Neural cell (in vitro differentiated cells): ENCODE results near the gene ALOX12. TPM values are rescaled to one million over a fixed set of nuclear protein-coding genes. Genes with fewer than 3 reads are reported as not detected.
"Not testable (repeated sequence)": the region's sequence is repeated elsewhere in the genome, so short reads cannot be mapped to it uniquely, and the experiment has no call there.

Experiments used
- H2AFZ ChIP-seq: fragments of 200-600, 300-800 bp; sonication (generic), shearing (Covaris generic); 2 replicates; pipeline ENCODE4 v1.6.0; 2014; ENCODE audit warnings: low read depth, mild to moderate bottlenecking, antibody characterized with exemption, low read length, moderate library complexity
- H3F3A ChIP-seq: fragments of 200-600 bp; shearing (Covaris generic); 2 replicates; pipeline ENCODE4 v1.6.1; 2016; ENCODE audit warnings: mild to moderate bottlenecking, moderate library complexity, mixed read lengths, antibody characterized with exemption, low read length; ENCODE audit not compliant: insufficient read depth, poor library complexity, severe bottlenecking
- H3K27ac ChIP-seq: fragments of 200-600, 300-800 bp; sonication (generic), shearing (Covaris generic); 2 replicates; pipeline ENCODE4 v1.5.1; 2014; ENCODE audit warnings: mild to moderate bottlenecking, low read length, moderate library complexity
- H3K27me3 ChIP-seq: fragments of 300-800, 200-600 bp; sonication (generic), shearing (Covaris generic); 2 replicates; pipeline ENCODE4 v1.6.0; 2014; ENCODE audit warnings: mild to moderate bottlenecking, low read depth, low read length, moderate library complexity; ENCODE audit not compliant: insufficient read depth
- H3K36me3 ChIP-seq: fragments of 300-800, 200-600 bp; sonication (generic), shearing (Covaris generic); 2 replicates; pipeline ENCODE4 v1.5.1; 2014; ENCODE audit warnings: mild to moderate bottlenecking, antibody characterized with exemption, low read length, moderate library complexity; ENCODE audit not compliant: insufficient read depth
- H3K4me2 ChIP-seq: fragments of 300-800, 200-600 bp; sonication (generic), shearing (Covaris generic); 2 replicates; pipeline ENCODE4 v1.6.0; 2014; ENCODE audit warnings: mild to moderate bottlenecking, low read length
- H3K4me3 ChIP-seq: fragments of 300-800, 200-600 bp; sonication (generic), shearing (Covaris generic); 2 replicates; pipeline ENCODE4 v1.5.1; 2014; ENCODE audit warnings: mild to moderate bottlenecking, low read length, moderate library complexity
- H3K79me2 ChIP-seq: fragments of 200-600 bp; shearing (Covaris generic); replicated peaks from 2 replicates; pipeline ENCODE4 v1.6.0; 2014; ENCODE audit warnings: mild to moderate bottlenecking, low read length, moderate library complexity; ENCODE audit not compliant: insufficient read depth
- H3K9ac ChIP-seq: fragments of 300-800, 200-600 bp; sonication (generic), shearing (Covaris generic); 2 replicates; pipeline ENCODE4 v1.6.1; 2016; ENCODE audit warnings: mild to moderate bottlenecking, low read length, mixed read lengths
- H3K9me2 ChIP-seq: fragments of 200-600 bp; shearing (Covaris generic); 2 replicates; pipeline ENCODE4 v1.6.1; 2016; ENCODE audit warnings: mild to moderate bottlenecking, low read length, mixed read lengths; ENCODE audit not compliant: insufficient read depth
- H3K9me3 ChIP-seq: fragments of 200-600, 300-800 bp; sonication (generic), shearing (Covaris generic); 2 replicates; pipeline ENCODE4 v1.6.1; 2016; ENCODE audit warnings: mild to moderate bottlenecking, mixed run types, low read length, moderate library complexity, mixed read lengths
- H4K20me1 ChIP-seq: fragments of 200-600 bp; shearing (Covaris generic); 2 replicates; pipeline ENCODE4 v1.6.1; 2016; ENCODE audit warnings: mild to moderate bottlenecking, mixed run types; ENCODE audit not compliant: insufficient read depth
- CTCF ChIP-seq: fragments of 450-650 bp; IDR thresholded peaks from 2 replicates; pipeline ENCODE4 v1.5.1; 2014; ENCODE audit warnings: antibody characterized with exemption, mild to moderate bottlenecking, moderate library complexity; ENCODE audit not compliant: poor library complexity, severe bottlenecking
- EP300 ChIP-seq: fragments of 450-650 bp; conservative IDR thresholded peaks from 2 replicates; pipeline ENCODE4 v1.6.1; 2014; ENCODE audit warnings: antibody characterized with exemption, mild to moderate bottlenecking, moderate library complexity; ENCODE audit not compliant: poor library complexity, severe bottlenecking
- EZH2 ChIP-seq: fragments of 200-600, 300-800 bp; shearing (Covaris generic), sonication (generic); IDR thresholded peaks from 2 replicates; pipeline ENCODE4 v1.6.1; 2014; ENCODE audit warnings: antibody characterized with exemption, low read length, borderline replicate concordance, mild to moderate bottlenecking; ENCODE audit not compliant: insufficient read depth, poor library complexity, severe bottlenecking
- MXI1 ChIP-seq: fragments of 450-650 bp; conservative IDR thresholded peaks from 2 replicates; pipeline ENCODE4 v1.6.1; 2014; ENCODE audit warnings: antibody characterized with exemption, mild to moderate bottlenecking; ENCODE audit not compliant: poor library complexity, severe bottlenecking
- POLR2AphosphoS5 ChIP-seq: IDR thresholded peaks from 2 replicates; pipeline ENCODE4 v1.6.1; 2012
- RAD21 ChIP-seq: fragments of 450-650 bp; conservative IDR thresholded peaks from 2 replicates; pipeline ENCODE4 v1.6.1; 2014; ENCODE audit warnings: antibody characterized with exemption, mild to moderate bottlenecking, moderate library complexity
- REST ChIP-seq: IDR thresholded peaks from 2 replicates; pipeline ENCODE4 v1.6.1; 2012; ENCODE audit warnings: borderline replicate concordance
- SMC3 ChIP-seq: fragments of 450-650 bp; conservative IDR thresholded peaks from 2 replicates; pipeline ENCODE4 v1.6.1; 2014; ENCODE audit warnings: antibody characterized with exemption, mild to moderate bottlenecking, moderate library complexity; ENCODE audit not compliant: poor library complexity
- TAF1 ChIP-seq: IDR thresholded peaks from 2 replicates; pipeline ENCODE4 v1.6.1; 2012; ENCODE audit warnings: low read depth
- polyA plus RNA-seq: library from polyadenylated mRNA; depleted of rRNA; stranded (reverse); fragments of >200 nt; gene quantifications from 2 replicates; pipeline ENCODE4 v1.2.3, GENCODE V29; 2014

Gene ALOX12
- polyA plus RNA-seq, 1 donor from 2014 or later, result not detected

DNA sequence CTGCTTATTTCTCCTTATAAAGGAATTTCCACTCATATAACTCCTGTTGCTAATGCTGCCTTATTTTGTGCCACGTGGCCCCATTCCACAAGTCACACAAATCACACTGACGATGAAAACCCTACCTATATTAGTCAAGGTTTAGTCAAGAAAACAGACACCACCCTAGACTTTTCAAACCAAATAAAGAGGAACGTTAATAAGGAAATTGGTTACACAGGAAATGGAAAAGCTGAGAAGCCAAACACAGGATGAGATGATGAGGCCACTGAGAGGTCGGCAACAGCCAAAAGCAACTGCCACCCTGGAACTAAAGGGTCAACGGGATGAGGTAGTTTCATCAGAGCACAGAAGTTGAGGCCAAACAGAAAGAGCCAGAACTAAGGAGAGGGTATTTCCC, 47.3 kb upstream of the ALOX12 start:
- H4K20me1 ChIP-seq, result no peaks in the 10 kb centered on the region
- no peak overlapping the region for H3K9ac ChIP-seq
- no peak overlapping the region for H3K4me2 ChIP-seq
- no peaks in the 10 kb centered on the region for H3K36me3 ChIP-seq
- no peaks in the 10 kb centered on the region for H3K79me2 ChIP-seq
- H3F3A ChIP-seq, result no peaks in the 10 kb centered on the region
- TF ChIP-seq MXI1 (no peak), REST (no peak), SMC3 (no peak), TAF1 (no peak), EZH2 (no peak), RAD21 (no peak), CTCF (no peak), POLR2AphosphoS5 (no peak), EP300 (no peak)
- no peaks in the 10 kb centered on the region for H3K27me3 ChIP-seq
- H3K9me2 ChIP-seq, result no peaks in the 10 kb centered on the region
- H3K4me3 ChIP-seq, result no peak overlapping the region
- H2AFZ ChIP-seq, result no peak overlapping the region
- H3K9me3 ChIP-seq, result no peaks in the 10 kb centered on the region
- no peak overlapping the region for H3K27ac ChIP-seq

GRCh38 chr17:6948976-6949375, 46.9 kb upstream of the ALOX12 start:
- Histone ChIP-seq H3K4me2 (no peak overlapping the region), H3K9ac (no peak overlapping the region), H3K9me3 (no peaks in the 10 kb centered on the region), H3K27me3 (no peaks in the 10 kb centered on the region), H3K9me2 (no peaks in the 10 kb centered on the region), H4K20me1 (no peaks in the 10 kb centered on the region), H3K36me3 (no peaks in the 10 kb centered on the region), H3F3A (no peaks in the 10 kb centered on the region), H2AFZ (no peak overlapping the region), H3K4me3 (no peak overlapping the region), H3K27ac (no peak overlapping the region), H3K79me2 (no peaks in the 10 kb centered on the region)
- TF ChIP-seq RAD21 (no peak), POLR2AphosphoS5 (no peak), TAF1 (no peak)

GRCh38 chr17:6950938-6951337, 44.9 kb upstream of the ALOX12 start:
- H4K20me1 ChIP-seq, H2AFZ ChIP-seq, H3K4me2 ChIP-seq, H3K9ac ChIP-seq, H3F3A ChIP-seq, H3K9me2 ChIP-seq, H3K9me3 ChIP-seq, H3K27ac ChIP-seq, H3K36me3 ChIP-seq, H3K4me3 ChIP-seq, H3K27me3 ChIP-seq, H3K79me2 ChIP-seq: not testable (repeated sequence)
